Stimulated activated CD8-positive, alpha-beta memory T cell treated with anti-CD3 and anti-CD28 coated beads, Interleukin-4, amount 100 ng/mL, for 48 hours (primary cell): Measurements from ENCODE around the gene CD300LF.

Source experiments
- DNase-seq: peaks from one replicate; pipeline ENCODE4 v3.0.0-alpha.2; 2020

Gene CD300LF

DNA sequence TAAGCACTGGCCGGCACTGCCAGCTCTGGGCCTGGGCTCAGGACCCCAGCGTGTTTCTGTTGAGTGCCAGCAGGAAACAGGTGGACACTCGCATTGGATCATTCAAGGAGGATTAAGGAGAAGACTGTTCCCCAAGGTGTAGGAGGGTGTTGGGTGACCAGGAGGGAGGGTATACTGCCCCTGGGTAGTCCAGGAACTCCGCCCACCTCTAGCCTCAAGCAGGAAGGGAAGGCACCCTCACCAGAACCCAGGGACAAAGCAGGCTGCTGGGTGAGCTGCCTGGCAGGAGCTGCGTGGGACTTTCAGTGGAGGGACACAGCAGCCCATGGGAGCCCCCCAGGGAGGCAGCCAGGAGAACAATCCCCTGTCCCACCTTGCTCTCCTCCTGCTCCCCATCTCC lies 16.6 kb upstream of the CD300LF start:
- DNase-seq, result no peak

DNA sequence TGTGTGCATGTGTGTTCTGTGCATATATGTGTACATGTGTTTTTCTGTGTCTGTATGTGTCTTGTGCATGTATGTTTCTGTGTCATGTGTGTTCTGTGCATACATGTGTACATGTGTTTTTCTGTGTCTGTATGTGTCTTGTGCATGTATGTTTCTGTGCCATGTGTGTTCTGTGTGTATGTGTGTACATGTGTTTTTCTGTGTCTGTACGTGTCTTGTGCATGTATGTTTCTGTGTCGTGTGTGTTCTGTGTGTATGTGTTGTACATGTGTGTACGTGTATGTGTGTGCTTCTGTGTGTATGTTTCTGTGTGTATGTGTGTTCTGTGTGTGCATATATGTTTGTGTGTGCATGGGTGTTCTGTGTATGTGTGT lies 16.0 kb upstream of the CD300LF start:
- DNase-seq, result no peak

DNA sequence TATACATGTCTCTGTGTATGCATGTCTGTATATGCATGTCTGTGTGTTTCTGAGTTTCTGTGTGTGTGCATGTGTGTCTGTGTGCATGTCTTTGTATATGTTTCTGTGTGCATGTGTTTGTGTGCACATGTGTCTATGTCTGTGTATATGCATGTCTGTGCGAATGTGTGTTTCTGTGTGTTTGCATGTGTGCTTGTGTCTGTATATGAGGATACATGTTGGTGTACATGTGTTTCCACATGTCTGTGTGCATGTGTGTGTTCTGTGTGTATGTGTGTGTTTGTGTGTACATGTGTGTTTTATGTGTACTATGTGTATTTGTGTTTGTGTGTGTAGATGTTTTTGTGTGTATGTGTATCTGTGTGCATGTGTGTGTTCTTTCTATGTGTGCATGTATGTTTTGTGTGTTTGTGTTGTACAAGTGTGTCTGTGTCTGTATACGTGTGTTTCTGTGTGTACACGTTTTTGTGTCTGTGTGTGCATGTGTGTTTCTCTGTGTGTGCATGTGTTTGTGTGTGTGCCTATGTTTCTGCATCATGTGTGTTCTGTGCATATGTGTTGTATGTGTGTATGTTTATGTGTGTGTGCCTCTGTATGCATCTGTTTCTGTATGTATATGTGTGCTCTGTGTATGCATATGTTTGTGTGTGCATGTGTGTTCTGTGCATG lies 15.4 kb upstream of the CD300LF start:
- DNase-seq, result no peak

DNA sequence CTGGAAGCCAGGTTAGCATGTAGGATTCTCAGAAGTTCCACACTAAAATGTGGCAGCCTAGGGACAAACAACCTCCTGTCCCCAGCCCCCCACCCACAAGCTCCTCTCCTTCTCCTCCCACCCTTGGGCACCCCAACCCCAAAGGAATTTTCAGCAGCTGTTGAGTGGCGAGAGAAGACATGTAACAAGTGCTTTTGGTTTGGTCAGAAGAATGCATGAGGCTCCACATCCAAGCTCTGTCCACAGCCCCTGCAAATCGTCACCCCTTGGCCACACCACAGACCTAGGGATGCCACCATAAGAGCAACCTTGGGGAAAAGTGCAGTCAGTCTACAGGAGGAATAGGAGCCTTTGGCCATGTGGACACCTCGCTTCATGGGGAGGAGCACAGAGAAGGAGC lies 12.4 kb upstream of the CD300LF start:
- DNase-seq, result no peak

DNA sequence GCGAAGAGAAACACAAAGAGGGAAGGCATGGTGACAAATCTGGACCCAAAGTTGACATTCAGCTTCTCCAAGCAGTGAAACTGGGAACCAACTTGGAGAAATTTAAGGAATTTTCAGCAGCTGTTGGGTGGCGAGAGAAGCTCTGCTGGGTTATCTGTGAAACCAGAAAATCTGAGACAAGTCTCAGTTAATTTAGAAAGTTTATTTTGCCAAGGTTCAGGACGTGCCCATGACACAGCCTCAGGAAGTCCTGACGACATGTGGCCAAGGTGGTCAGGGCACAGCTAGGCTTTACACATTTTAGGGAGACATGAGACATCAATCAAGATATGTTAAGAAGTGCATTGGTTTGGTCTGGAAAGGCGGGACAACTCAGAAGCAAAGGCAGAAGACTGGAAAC lies 11.2 kb upstream of the CD300LF start:
- DNase-seq, result no peak

DNA sequence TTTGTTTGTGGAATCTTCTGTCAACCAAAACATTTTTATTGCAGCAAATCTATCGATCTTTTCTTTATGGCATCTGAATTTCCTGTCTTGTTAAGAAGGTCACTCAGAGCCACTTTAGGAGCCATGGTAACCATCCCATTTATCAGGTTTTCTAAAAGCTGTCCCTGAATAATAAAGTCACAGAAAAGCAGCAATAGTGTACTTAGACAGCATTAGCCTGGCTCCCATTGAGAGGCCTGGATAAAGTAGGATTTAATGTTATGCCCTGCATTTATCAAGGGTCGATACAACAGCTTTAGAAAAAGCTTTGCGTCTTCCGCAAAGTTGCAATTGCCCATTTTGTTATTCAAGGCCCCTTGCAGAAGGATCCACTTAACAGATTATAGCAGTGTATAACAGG lies 10.1 kb upstream of the CD300LF start:
- no peak for DNase-seq

DNA sequence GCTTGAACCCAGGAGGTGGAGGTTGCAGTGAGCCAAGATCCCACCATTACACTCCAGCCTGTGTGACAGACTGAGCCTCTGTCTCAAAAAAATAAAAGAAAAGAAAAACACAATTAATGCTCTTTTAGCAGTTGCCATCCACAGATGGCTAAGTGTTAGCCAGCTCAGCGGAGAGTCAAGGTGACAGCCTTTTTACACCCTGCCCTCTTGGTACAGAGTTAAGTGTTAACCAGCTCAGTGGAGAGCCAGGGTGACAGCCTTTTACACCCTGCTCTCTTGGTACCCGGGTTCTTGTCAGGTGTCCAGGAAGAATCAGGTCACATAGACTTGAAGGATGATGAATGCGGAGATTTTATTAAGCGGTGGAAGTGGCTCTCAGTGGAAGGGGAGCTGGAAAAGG lies 7.8 kb upstream of the CD300LF start:
- no peak for DNase-seq

DNA sequence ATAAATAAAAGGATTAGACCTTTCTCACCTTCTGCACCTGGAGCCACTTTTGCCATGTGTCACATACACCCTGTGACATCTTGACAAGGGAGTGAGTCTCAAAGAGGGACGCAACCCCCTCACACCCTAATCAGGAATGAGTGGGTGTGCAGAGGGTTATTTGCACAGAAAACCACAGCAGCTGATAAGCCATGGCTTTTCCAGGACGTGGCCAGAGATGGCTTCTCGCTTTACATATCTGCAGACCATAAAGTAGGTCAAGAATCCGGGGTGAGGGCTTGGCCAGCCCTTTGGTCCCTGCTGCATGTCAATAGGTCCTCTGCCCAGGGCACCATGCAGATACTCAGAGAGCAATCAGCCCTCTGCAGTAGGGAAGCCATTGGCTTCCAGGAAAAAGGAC lies 2.4 kb upstream of the CD300LF start:
- no peak for DNase-seq

DNA sequence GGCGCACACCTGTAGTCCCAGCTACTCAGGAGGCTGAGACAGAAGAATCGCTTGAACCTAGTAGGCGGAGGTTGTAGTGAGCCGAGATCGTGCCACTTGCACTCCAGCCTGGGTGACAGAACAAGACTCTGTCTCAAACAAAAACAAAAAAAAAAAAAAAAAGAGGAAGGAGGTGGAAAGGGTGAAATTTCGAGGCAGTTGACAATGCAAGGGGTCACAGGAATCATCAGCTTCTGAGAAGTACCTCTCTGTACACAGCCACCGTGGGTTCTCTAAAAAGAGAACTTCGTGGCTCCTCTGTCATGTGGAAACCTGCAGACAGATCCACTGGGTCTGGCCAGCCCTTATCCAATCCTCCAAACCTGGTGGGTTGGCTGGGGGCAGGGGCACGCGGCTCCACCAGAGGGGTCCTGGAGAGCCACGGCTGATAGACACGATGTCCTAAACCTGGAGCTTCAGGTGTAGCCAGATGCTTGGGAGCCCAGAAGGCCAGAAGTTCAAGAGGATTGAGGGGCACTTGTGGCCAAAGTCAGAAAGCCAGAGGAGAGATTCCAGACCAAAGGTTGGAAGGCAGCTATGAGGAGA lies 540 bp upstream of the CD300LF start:
- DNase-seq, result no peak

DNA sequence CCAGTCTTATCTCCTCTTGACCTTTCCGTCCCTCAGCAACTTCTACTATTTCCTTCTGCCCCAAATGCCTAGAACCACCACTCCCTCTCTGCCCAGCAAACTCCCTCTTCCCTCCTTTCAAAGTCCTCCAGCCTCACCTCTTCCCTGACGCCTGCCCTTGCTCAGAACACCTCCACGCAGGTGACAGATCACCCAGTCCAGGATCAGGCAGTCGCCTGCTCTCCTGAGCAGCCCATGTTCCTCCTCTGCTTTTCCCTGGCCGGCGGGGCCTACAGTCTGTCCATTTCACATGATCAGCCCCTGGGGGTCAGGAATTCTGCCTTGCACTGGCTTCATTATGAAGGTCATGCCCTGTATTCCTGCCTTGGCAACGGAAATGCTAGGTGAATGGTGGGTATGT lies 422 bp downstream of the CD300LF start:
- DNase-seq, result no peak

DNA sequence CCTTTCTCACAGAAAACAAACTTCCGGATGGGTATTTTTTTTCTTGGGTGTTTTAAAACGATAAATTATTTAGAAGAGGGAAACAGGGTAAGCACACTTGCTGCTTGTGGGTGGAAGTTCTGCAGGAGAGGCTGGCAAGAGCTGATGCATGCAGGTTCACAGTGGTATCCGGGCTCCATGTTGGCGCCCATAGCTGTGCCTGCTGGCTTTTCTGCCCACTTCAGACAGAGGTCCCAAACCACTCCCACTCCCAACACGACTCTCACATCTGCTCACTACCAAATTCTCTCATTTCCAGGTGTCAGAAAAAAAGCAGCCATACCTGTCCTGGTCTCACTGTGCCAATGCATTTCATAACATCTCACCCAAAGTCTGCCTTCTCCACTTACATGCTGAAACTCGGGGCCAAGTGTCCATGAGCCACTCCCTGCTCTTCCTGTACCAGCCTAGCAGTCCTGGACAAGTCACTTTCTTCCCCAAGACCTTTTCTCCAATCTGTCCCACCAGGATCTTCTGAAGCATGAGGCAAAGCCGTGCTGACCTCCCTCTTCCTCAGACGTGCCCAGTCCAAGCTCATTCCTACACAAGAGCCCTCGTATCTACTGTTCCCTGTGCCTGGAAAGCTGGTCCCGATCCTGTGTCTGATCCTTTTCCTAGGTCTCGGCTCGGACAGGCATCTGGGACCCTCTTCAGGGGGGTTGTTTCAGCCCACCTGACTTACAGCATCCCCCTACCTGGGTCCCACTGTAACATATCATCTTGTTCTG lies 1.5 kb downstream of the CD300LF start:
- no peak for DNase-seq

DNA sequence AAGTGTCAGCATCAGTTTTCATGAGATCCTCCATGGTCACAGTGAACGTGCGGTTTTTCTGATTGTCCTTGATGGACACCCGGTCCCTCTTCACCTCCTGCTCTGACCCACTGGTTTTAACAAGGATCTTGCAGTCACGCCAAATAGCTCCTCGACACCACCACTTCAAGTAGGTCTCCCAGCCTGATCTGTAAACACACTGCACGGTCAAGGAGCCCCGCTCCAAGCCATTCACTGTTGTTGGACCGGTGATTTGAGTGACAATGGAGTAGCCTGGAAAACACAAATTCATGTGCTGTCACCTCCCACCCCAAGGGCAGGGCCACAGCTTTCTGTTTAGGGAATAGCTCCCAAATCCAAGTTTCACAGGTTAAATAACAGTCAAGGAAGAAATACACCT lies 8.2 kb downstream of the CD300LF start:
- no peak for DNase-seq

DNA sequence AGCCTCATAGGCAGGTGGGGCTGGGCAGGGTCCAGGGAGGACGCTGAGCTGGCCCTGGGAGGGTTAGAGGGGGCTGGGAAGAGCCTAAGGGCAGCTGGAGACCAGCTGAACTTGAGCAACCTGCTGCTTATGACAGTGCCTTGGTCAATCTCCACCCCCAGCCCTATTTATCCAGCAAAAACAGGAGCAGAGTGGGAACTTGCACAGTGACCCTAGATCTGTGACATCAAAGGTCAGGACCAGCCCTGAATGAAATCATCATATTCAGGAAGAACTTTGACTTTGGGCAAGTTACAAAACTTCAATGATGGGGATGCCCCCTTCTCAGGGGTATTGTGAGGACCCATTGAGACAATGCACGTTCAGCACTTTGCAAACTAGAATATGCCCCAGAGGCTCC lies 9.4 kb downstream of the CD300LF start:
- DNase-seq, result no peak

DNA sequence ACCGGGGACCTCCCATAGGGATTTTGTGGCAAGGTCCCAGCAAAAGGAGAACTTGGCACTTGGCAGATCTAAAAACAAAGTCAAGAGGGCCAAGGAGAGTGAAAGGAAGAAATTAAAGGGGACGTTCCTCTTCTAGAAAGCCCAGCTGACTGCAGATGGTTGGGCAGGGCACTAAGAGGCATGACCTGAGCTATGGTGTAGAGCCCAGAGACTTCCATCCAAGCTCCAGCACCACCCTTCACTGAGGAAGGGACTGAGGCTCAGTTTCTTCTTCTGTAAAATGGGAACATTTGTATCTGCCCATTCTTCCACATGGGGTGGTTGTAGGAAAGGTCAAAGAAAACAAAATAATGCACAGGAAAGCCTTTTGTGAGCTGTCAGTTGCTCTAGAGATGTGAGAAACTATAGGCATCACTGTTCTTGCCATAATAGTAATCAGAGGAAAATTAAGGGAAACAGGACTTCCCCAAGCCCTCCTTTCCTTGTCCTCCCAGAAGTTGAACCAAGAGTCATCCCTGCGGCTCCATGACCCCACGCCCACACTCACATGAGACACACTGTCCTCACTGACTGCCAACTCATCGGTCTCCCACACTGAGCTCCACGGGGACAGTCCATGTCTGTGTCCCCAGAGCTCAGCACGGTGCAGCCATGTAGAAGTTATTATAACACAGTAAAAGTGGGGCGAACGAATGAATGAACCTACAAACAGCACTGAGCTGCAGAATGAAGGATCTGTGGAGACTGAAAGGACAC lies 10.4 kb downstream of the CD300LF start:
- no peak for DNase-seq

DNA sequence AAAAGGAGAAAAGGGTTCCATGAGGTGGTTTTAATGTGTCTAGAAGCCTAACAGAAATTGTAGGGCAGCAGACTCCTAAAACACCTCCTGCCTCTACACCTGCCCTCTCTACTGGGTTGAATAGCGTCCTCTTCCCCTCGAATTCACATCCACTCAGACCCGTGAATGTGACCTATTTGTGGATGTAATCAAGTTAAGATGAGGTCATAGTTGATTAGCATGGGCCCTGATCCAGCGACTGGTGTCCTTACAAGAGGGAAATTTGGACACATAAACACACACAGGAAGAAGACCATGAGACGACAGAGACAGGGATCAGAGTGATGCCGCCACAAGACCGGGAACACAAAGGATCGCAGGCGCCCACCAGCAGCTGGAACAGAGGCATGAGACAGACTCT lies 13.5 kb downstream of the CD300LF start:
- no peak for DNase-seq

DNA sequence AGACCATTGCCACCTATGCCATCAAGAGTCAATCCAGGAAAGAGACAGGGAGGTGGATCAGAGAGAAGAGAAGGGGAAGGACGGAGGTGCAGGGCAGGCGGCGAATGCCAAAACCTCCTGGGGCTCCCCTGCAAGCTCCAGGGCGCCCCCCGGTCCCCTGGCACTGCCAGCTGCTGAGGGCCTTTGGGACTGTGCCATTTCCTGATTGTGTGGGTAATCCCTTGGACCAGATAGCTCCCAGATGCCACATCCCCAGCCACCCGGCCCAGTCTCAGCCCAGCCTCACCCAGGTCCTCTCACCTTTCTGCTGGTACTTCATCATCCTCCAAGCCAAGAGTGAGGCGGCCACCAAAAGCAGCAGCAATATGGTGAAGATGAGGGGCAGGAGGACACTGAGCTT lies 14.7 kb downstream of the CD300LF start:
- DNase-seq, result no peak

DNA sequence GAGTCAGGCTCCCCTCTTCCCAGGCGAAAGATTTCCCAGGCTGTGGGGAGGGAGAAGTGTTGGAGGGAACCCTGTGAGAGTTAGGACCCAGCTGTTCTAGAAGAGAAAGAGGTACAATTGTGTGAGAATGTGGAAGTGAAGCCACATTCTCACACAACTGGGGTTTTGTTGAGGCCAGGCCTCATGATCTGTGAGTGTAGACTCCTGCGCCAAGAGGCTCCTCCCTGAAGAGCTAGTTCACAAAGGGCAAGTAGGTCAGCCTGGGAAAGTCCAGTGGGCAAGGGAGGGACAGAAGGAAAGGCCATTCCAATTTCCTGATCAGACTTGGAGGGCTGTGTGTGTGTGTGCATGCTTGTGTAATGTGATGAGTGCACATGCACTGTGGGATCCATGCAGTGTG lies 15.2 kb downstream of the CD300LF start:
- no peak for DNase-seq

DNA sequence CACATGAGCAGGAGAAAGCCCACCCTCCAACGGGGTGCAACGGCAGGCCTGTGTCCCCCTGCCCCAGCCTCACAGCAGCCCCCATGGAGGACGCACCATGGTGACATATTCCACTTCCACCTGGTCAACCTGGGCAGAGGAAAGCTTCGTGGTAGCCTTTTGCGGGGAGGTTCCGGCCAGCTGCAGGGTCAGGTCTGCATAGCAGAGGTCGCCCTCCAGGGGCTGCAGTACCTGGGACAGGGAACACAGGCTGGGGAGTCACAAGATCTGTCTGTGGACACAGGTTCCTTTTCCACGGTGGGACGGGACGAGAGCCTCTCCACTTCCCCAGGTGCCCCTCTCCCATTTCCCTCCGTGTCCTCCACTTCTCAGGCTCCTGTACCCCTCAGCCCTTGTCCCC lies 17.1 kb downstream of the CD300LF start:
- no peak for DNase-seq

DNA sequence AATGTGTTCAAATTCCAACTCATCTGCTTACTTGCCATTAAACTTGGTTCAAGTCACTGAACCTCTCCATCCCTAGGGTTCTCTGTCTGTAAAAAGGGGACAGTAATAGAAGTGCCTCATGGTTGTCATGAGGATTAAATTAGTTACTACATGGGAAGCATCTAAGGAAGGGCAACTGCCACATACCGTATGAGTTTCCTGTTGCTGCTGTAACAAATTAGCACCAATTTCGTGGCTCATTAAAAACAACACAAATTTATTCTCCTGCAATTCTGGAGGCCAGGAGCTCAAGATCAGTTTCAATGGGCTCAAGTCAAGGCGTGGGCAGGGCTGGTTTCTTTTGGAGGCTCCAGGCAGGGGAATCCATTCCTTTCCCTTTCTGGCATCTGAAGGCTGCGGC lies 18.6 kb downstream of the CD300LF start:
- no peak for DNase-seq

DNA sequence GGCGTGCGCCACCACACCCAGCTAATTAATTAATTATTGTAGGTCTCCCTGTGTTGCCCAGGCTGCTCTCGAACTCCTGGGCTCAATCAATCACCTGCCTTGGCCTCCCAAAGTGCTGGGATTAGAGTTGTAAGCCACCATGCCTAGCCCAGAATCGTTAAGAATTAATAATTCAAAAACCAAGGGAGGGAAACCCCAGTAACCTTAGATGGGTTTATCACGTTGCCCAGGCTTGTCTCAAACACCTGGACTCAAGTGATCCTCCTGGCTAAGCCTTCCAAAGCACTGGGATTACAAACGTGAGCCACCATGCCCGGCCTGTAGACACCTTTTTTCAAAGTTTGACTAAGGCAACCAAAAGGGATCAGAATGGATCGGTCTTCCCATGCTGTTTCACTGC lies 21.6 kb downstream of the CD300LF start:
- no peak for DNase-seq

DNA sequence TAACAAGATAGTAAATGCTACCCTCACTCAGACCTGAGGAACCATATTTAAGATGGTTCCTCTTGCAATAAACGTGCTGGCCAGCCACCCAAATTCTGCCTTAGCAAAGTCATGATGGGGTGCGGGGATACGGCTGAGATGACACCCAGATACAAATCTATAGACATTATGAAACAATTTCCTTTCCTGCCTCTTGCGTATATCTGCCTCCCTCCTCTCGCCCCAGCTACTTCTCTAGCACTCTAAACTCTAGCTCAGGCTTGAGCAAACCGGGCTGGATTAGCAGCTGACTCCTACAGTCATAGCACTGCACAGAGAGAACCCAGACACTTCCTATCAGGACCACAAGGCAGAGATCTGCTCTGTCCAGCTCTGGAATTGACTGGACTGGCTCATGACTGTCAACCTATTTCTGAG lies 22.3 kb downstream of the CD300LF start:
- no peak for DNase-seq

DNA sequence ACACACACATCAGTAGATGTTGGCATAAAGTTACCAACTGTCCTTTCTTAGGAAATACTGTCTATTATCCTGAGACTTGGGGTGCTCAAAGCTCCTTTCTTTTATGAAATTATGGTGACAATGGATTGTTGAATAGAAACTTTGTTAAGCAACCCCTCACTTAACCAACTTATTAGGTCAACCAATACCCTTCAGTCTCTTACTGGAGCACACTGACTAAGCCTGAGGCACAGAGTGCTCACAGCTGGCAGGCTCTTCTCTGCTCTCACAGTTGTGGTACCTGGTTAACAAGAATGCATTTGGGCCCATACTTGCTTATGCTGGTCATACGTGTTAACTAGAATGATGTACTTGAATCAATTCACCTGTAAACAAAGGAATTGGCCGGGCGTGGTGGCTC lies 24.8 kb downstream of the CD300LF start:
- DNase-seq, result no peak

DNA sequence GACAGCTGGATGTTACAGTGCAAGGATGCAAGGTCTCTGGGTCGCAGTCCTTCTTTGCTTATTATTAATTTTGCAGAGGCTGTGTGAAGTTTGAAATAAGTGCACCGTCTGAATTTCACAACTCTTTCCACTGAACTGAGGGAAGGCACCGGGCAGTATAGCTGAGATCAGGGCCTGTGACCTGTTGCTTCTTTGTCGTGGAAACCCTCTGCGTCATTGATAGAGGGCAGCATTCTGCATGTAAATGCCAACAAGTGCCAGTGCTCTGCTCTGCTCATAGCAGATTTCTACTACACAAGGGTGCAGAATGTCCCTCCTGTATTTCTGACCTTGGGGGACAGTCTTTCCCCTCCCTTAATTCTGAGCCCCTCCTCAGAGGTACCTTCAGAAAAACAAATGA lies 26.0 kb downstream of the CD300LF start:
- no peak for DNase-seq
